ENCODE data around the gene TNXB.
"Not testable (repeated sequence)": the region's sequence is repeated elsewhere in the genome, so short reads cannot be mapped to it uniquely, and the experiment has no call there.

The TNXB gene

DNA sequence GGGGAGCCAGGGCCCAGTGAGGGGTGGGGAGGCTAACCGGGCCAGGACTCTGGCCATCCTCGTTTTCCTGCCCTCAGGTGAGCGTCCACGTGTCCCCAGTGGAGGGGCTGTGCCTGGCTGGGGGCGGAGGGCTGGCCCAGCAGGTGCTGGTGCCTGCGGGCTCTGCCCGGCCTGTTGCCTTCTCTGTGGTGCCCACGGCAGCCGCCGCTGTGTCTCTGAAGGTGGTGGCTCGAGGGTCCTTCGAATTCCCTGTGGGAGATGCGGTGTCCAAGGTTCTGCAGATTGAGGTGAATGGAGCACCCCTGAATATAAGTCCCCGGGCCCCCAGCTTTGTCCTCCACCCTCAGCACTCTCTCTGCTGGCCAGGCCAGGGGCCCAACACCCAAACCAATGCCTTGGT is 114.7 kb downstream of the TNXB start:
- DNase-seq, result not testable (repeated sequence)
